GM12865 (cell line): ENCODE results near the gene GXYLT1.
A peak's percentile ranks its signal among the peaks of the same experiment; 100 is the strongest.
"Not testable (repeated sequence)": the region's sequence is repeated elsewhere in the genome, so short reads cannot be mapped to it uniquely, and the experiment has no call there.

ENCODE experiments used
- DNase-seq: peaks from one replicate; pipeline ENCODE4 v3.0.0; 2010; ENCODE audit warnings: low read depth
- H3K4me3 ChIP-seq: 2 replicates; pipeline ENCODE4 v1.5.1; 2011; ENCODE audit warnings: mild to moderate bottlenecking, low read depth, low read length, control low read depth
- CTCF ChIP-seq: IDR thresholded peaks from 2 replicates; pipeline ENCODE4 v1.5.1; 2011; ENCODE audit warnings: low read length, control low read depth, low read depth, inconsistent platforms; ENCODE audit not compliant: insufficient read depth; ENCODE audit errors: missing control alignments

The GXYLT1 gene, protein sequence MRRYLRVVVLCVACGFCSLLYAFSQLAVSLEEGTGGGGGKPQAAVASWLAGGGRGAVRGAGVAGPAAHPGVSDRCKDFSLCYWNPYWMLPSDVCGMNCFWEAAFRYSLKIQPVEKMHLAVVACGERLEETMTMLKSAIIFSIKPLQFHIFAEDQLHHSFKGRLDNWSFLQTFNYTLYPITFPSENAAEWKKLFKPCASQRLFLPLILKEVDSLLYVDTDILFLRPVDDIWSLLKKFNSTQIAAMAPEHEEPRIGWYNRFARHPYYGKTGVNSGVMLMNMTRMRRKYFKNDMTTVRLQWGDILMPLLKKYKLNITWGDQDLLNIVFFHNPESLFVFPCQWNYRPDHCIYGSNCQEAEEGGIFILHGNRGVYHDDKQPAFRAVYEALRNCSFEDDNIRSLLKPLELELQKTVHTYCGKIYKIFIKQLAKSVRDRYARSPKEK

GRCh38 chr12:42144408-42145196, at the start of gene GXYLT1:
GXYLT1 (minus strand) TSS chr12:42144874; CDS start chr12:42144646, 228 bp downstream.
- no peak for TF ChIP-seq CTCF
- peak; percentile 97 for DNase-seq
- peak within 1 kb of the TSS; percentile 52 for H3K4me3 ChIP-seq

GRCh38 chr12:42192686-42193085, 48.0 kb upstream of the GXYLT1 start:
- no peak overlapping the region for H3K4me3 ChIP-seq
- no peak for TF ChIP-seq CTCF
- DNase-seq: no peak

GRCh38 chr12:42192258-42192657, 47.6 kb upstream of the GXYLT1 start:
- no peak for TF ChIP-seq CTCF
- DNase-seq: no peak
- no peak overlapping the region for H3K4me3 ChIP-seq

DNA sequence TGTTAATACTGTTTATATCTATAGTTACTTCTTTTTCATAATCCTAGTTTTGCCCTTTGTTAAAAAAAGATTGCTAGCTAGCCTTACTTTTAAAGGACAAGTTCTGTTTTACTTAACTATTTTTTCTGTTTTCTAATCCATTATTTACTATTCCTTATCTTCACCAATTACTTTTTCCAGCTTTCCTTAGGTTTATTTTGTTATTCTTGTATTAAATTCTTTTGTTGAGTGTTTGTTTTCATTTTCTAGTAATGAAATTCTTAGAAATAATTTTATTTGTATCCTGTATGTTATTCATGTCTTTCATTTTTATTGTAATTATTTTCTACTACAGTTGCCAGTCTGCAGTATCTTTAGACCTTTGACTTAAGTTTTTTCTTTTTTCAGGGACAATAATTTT, 45.7 kb upstream of the GXYLT1 start:
- TF ChIP-seq CTCF: no peak
- DNase-seq: no peak
- H3K4me3 ChIP-seq: no peak overlapping the region

DNA sequence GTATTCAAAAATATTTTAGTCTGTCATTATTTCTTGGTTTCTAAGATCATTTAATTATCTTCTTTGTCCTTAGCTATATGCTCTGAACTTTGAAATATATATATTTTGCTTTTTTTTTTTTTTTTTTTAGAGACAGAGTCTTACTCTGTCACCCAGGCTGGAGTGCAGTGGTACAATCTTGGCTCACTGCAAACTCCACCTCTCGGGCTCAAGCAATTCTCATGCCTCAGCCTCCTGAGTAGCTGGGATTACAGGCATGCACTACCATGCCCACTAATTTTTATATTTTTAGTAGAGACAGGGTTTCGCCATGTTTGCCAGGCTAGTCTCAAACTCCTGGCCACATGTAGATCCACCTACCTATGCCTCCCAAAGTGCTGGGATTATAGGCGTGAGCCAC, 43.6 kb upstream of the GXYLT1 start:
- not testable (repeated sequence) for DNase-seq, H3K4me3 ChIP-seq

GRCh38 chr12:42187799-42188198, 43.1 kb upstream of the GXYLT1 start:
- no peak for TF ChIP-seq CTCF
- no peak overlapping the region for H3K4me3 ChIP-seq
- DNase-seq: no peak

DNA sequence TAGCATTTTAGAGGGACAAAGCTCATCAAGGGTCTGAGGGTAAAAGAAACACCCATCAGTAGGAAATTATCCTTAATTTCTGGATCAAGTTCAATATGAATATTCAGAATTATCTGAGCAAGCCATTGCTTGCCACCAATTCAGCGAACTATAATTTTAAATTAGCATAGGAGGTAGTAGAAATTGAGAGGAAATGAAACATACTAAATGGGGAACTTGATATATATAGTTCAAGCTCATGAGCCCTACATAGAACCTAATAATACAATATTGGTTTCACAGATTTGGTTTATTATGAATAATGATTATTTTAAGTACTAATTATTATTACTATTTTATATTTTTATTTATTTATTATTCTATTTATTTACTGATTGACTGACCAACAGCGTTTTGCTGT, 42.1 kb upstream of the GXYLT1 start:
- H3K4me3 ChIP-seq: no peak overlapping the region
- no peak for DNase-seq
- TF ChIP-seq CTCF: no peak
